Fibroblast of mammary gland (primary cell): ENCODE data around the gene VRK2.

Experiments
- DNase-seq: peaks from one replicate; pipeline ENCODE4 v3.0.0-alpha.2; 2010; ENCODE audit warnings: low read depth
- H3K4me3 ChIP-seq: 2 replicates; pipeline ENCODE4 v1.5.1; 2011; ENCODE audit warnings: low read depth, mild to moderate bottlenecking, low read length, moderate library complexity; ENCODE audit not compliant: control insufficient read depth
- CTCF ChIP-seq: conservative IDR thresholded peaks from 2 replicates; pipeline ENCODE4 v1.5.1; 2011; ENCODE audit warnings: low read depth, low read length, inconsistent platforms; ENCODE audit not compliant: control insufficient read depth, insufficient read depth

The VRK2 gene

GRCh38 chr2:58042486-58042970 is 4.1 kb upstream of the VRK2 start:
- no peak for TF ChIP-seq CTCF
- H3K4me3 ChIP-seq = no peak overlapping the region
- DNase-seq = peak; percentile 81

GRCh38 chr2:58044145-58044544 is 2.5 kb upstream of the VRK2 start:
- no peak for TF ChIP-seq CTCF
- no peak overlapping the region for H3K4me3 ChIP-seq
- no peak for DNase-seq

GRCh38 chr2:58045580-58046334 is 849 bp upstream of the VRK2 start:
- TF ChIP-seq CTCF = no peak
- no peak for DNase-seq
- peak overlapping the region; percentile 74 for H3K4me3 ChIP-seq

GRCh38 chr2:58046335-58046584 is 346 bp upstream of the VRK2 start:
- no peak for TF ChIP-seq CTCF
- peak overlapping the region; percentile 74 for H3K4me3 ChIP-seq
- no peak for DNase-seq

GRCh38 chr2:58047373-58047935 is 848 bp downstream of the VRK2 start:
- TF ChIP-seq CTCF = no peak
- H3K4me3 ChIP-seq = peak overlapping the region; percentile 74
- peak; percentile 3 for DNase-seq

- DNase-seq = no peak
- no peak for TF ChIP-seq CTCF
- H3K4me3 ChIP-seq = no peak overlapping the region
These were observed 1.4 kb downstream of the VRK2 start for GRCh38 chr2:58047961-58048360.

GRCh38 chr2:58051445-58051844 is 4.8 kb downstream of the VRK2 start:
- no peak for DNase-seq
- no peak for TF ChIP-seq CTCF
- H3K4me3 ChIP-seq = no peak overlapping the region
